Spinal cord (tissue), 10 donors: ENCODE results near the gene PRMT7. TPM values are rescaled to one million over a fixed set of nuclear protein-coding genes. Genes with fewer than 3 reads are reported as not detected.

Experiments
- DNase-seq, 6 donors: peaks; one replicate each; pipeline versions ENCODE4 v3.0.0 to v3.0.0-alpha.2; 2013 to 2015; ENCODE audit warnings: low spot score in 6 of 6, low read depth in 4 of 6
- H3K27ac ChIP-seq: one replicate; pipeline ENCODE4 v1.5.1; 2013; ENCODE audit warnings: low read depth, low read length, control low read depth
- H3K27me3 ChIP-seq: one replicate; pipeline ENCODE4 v1.6.1; 2013; ENCODE audit warnings: low read length; ENCODE audit not compliant: control insufficient read depth, insufficient read depth
- H3K36me3 ChIP-seq: one replicate; pipeline ENCODE4 v1.6.1; 2013; ENCODE audit warnings: low read length; ENCODE audit not compliant: control insufficient read depth, insufficient read depth
- H3K4me1 ChIP-seq: one replicate; pipeline ENCODE4 v1.6.1; 2013; ENCODE audit warnings: low read length; ENCODE audit not compliant: control insufficient read depth, insufficient read depth
- H3K4me3 ChIP-seq: one replicate; pipeline ENCODE4 v1.5.1; 2013; ENCODE audit warnings: low read depth, low read length, control low read depth
- H3K9me3 ChIP-seq: one replicate; pipeline ENCODE4 v1.6.1; 2013; ENCODE audit warnings: low read length; ENCODE audit not compliant: control insufficient read depth, insufficient read depth
- WGBS: methylation state at CpG from one replicate; pipeline ENCODE4 v1.1.5; 2013; ENCODE audit warnings: missing lambda C conversion rate; ENCODE audit not compliant: insufficient coverage; 5-methylcytosine and 5-hydroxymethylcytosine counted together
- polyA plus RNA-seq, 2 donors: library from polyadenylated mRNA; unstranded; fragments of 120-200 nt; gene quantifications; one replicate each; pipeline ENCODE4 v1.2.1, GENCODE V29; 2013; ENCODE audit not compliant: insufficient read length in 2 of 2
- total RNA-seq, 2 donors: library from RNA; depleted of rRNA in 1 of 2; stranded (reverse); fragments of 120-200 nt in 1 of 2; fragments of >200 nt in 1 of 2; gene quantifications; one replicate each; pipeline versions ENCODE4 v1.2.3 to v1.2.4, GENCODE V29; 2013 to 2014
- donor health status: healthy.

PRMT7 gene
- total and polyA plus RNA-seq, 4 donors, result 43.7 to 83.3 (median 66.4) TPM

GRCh38 chr16:68377667-68378393 is 67.0 kb downstream of the PRMT7 start:
- Histone ChIP-seq H3K27ac (no peak overlapping the region), H3K9me3 (no peaks in the 10 kb centered on the region), H3K36me3 (peaks cover 35% of the 10 kb centered on the region), H3K4me3 (no peak overlapping the region), H3K4me1 (peaks cover 57% of the 10 kb centered on the region), H3K27me3 (no peaks in the 10 kb centered on the region)
- peak in 3 of 6 donors; percentile 32 to 78 (median 59) for DNase-seq
- WGBS, result 35% methylated on average over 11 of the region's 11 CpGs

- Histone ChIP-seq H3K27me3 (no peaks in the 10 kb centered on the region), H3K4me1 (peaks cover 57% of the 10 kb centered on the region), H3K36me3 (peaks cover 33% of the 10 kb centered on the region), H3K9me3 (no peaks in the 10 kb centered on the region), H3K4me3 (no peak overlapping the region), H3K27ac (no peak overlapping the region)
- 80% methylated on average over 11 of the region's 13 CpGs for WGBS
- no peak for DNase-seq
These were observed 67.9 kb downstream of the PRMT7 start for GRCh38 chr16:68378436-68379415.

- Histone ChIP-seq H3K4me3 (no peak overlapping the region), H3K27me3 (no peaks in the 10 kb centered on the region), H3K4me1 (peaks cover 55% of the 10 kb centered on the region), H3K27ac (no peak overlapping the region), H3K36me3 (peaks cover 25% of the 10 kb centered on the region), H3K9me3 (no peaks in the 10 kb centered on the region)
- WGBS, result 85% methylated on average over 18 of the region's 18 CpGs
- no peak for DNase-seq
These were observed 68.9 kb downstream of the PRMT7 start for GRCh38 chr16:68379472-68380347.

GRCh38 chr16:68380348-68380670 is 69.5 kb downstream of the PRMT7 start:
- peaks cover 50% of the 10 kb centered on the region for H3K4me1 ChIP-seq
- H3K36me3 ChIP-seq, result peaks cover 22% of the 10 kb centered on the region
- H3K9me3 ChIP-seq, result no peaks in the 10 kb centered on the region
- H3K27me3 ChIP-seq, result no peaks in the 10 kb centered on the region
- no peak overlapping the region for H3K4me3 ChIP-seq
- 96% methylated on average over 5 of the region's 5 CpGs for WGBS
- H3K27ac ChIP-seq, result no peak overlapping the region
- DNase-seq, result no peak

GRCh38 chr16:68380676-68381362 is 70.0 kb downstream of the PRMT7 start:
- Histone ChIP-seq H3K4me3 (no peak overlapping the region), H3K9me3 (no peaks in the 10 kb centered on the region), H3K4me1 (peaks cover 44% of the 10 kb centered on the region), H3K36me3 (peaks cover 21% of the 10 kb centered on the region), H3K27ac (no peak overlapping the region), H3K27me3 (no peaks in the 10 kb centered on the region)
- DNase-seq, result no peak
- WGBS, result 87% methylated on average over 3 of the region's 10 CpGs

GRCh38 chr16:68381363-68381724 is 70.5 kb downstream of the PRMT7 start:
- Histone ChIP-seq H3K27me3 (no peaks in the 10 kb centered on the region), H3K4me1 (peaks cover 39% of the 10 kb centered on the region), H3K27ac (no peak overlapping the region), H3K36me3 (peaks cover 16% of the 10 kb centered on the region), H3K4me3 (no peak overlapping the region), H3K9me3 (no peaks in the 10 kb centered on the region)
- 100% methylated on average over 2 of the region's 7 CpGs for WGBS
- DNase-seq, result no peak

GRCh38 chr16:68382296-68382718 is 71.5 kb downstream of the PRMT7 start:
- no peak overlapping the region for H3K27ac ChIP-seq
- no peaks in the 10 kb centered on the region for H3K27me3 ChIP-seq
- H3K36me3 ChIP-seq, result peaks cover 21% of the 10 kb centered on the region
- no peak for DNase-seq
- peaks cover 34% of the 10 kb centered on the region for H3K4me1 ChIP-seq
- WGBS, result 87% methylated on average over 5 of the region's 5 CpGs
- no peak overlapping the region for H3K4me3 ChIP-seq
- H3K9me3 ChIP-seq, result no peaks in the 10 kb centered on the region

- Histone ChIP-seq H3K4me1 (peaks cover 31% of the 10 kb centered on the region), H3K27me3 (no peaks in the 10 kb centered on the region), H3K27ac (no peak overlapping the region), H3K4me3 (no peak overlapping the region), H3K36me3 (peaks cover 21% of the 10 kb centered on the region), H3K9me3 (no peaks in the 10 kb centered on the region)
- DNase-seq, result no peak
- WGBS, result 89% methylated on average over 4 of the region's 4 CpGs
These were observed 73.0 kb downstream of the PRMT7 start for GRCh38 chr16:68383858-68384257.
